Activated T-helper 1 cell treated with Interleukin-2 at 50 U/mL for 16 hours (primary cell): ENCODE measurements around the gene PDCD11.

Experiments used
- DNase-seq: peaks from one replicate; pipeline ENCODE4 v3.0.0-alpha.2; 2020; ENCODE audit warnings: low read depth

The PDCD11 gene

DNA sequence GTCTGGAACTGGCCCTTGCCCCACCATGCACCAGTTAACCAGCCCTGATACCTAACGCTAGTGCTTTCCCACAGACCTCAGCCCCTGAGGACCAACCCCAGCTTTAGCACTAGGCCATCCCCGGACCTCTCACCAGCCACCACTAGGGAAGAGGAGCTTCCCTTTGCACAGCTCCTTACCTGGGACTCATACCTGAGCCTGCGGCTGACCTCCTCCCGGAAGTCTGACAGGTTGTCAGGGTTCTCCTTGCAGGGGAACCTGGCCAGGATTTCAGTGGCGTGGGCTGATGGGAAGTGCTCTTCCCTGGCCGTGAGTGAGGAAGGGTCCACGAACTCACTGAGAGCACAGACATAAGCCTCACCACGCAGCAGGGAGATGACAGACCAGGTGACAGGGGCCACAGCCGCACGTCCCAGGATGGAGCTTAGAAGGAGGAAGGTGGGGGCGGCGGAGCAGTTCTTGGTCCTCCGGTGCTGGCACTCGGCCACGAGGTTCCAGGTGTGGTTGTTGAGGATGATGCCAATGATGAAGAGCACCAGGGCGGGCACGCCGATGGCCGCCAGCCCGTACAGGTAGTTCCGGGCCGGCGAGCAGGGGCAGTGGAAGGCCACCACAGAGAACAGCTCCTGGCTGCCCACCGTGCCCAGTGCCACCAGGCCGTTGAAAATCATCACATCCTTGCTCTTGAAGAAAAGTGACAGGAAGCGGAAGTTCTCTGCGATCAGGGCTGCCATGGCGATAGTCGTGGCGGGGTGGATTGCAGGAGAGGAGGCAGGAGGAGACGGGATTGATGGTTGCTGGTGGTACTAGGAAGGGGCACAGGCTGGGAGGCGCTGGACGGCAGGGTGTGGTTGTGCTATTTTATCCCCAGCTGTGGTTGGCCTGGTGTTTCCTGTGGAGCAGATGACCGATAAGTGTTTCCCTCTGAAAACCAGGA lies 53.0 kb downstream of the PDCD11 start:
- DNase-seq = no peak

DNA sequence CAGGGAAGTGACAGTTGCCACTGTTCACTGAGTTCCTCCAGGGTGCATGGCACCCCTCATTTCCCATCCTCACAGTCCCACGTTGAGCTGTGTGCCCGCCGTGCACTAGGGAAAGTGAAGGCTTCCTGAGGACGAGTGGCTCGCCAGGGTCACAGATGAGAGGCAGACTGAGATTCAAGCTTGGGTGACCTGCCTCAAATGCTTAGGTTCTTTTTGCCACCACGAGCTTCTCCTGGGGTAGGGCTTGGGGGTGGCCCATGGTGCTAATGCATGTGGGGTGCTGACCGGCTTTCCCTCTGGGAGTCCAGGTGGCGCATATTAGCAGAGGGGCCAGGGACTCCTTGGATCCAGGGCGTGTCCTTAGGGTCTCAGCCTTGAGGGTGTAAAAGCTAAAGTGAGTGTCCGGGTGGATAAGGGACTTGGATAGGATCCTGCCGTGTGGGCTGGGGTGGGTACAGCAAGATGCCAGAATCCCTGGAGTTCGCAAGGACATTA lies 53.8 kb downstream of the PDCD11 start:
- no peak for DNase-seq

DNA sequence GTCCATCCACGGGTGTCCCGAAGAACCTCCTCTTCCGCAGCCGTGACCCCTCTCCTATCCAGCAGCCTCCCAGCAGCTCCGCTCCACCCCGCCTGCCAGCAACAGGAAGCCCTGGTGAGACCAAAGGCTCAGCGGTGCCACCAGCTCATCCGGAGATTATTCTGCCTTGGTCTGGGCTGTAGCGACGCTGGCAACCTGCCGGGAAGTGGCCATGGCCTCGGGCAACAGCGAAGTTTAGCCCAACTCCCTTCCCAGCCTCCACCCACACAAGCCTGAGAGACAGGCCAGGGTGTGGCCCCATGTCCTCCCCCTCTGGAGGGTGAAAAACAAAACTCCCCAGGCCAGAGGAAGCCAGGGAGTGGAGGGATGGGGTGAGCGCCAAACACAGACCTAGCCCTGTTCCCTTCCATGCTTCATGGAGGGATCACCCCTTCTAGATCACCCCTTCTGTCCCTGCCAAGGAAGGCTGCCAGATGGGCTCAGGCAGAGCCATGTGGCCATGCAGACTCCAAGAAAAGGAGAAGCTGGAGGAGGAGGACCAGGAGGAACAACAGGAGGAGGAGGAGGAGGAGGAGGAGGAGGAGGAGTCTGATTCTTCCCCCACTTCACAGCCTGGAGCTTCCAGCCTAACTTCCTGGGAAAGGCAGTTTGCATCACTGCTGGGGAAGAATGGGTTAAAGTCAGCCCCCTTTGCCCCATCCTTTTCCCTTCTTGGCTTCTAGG lies 54.8 kb downstream of the PDCD11 start:
- peak; percentile 37 for DNase-seq

DNA sequence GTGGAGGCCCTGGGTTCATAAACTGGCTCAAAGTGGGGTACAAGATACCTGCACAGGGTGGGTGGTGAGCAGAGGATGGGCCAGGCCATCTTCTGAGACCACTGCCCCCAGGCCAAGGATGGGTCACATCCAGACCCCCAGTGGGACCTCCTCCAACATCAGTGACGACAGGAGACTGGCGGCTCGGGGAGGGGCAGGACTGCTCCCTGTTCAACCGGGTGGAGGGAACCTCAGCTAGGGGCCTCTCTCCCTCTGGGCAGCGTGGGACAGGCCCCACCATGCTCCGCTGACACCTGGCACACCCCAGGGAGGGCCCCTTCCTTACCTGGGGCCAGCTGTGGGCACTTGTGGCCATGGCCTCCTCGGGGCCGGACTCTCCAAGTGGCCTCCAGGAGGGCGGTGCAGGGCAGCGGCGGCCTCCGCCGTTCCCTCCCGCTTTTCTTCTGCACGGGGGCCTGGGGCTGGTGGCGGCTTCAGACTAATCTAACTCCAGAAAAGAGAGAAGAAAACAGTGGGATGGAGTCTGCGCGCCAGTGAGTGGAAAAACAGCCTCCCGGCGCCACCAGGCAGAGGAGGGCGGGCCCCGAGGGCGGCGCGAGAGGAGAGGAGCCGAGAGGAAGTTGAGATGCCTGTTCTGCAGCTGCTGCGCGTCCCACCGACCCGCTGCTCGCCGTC lies 55.5 kb downstream of the PDCD11 start, which contains the start of gene CALHM2:
Gene CALHM2, minus strand, starts transcription at position 540 of the 675 bp plus-strand sequence. CDS start 2,429 bp downstream, outside the sequence.
- DNase-seq = peak; percentile 39

DNA sequence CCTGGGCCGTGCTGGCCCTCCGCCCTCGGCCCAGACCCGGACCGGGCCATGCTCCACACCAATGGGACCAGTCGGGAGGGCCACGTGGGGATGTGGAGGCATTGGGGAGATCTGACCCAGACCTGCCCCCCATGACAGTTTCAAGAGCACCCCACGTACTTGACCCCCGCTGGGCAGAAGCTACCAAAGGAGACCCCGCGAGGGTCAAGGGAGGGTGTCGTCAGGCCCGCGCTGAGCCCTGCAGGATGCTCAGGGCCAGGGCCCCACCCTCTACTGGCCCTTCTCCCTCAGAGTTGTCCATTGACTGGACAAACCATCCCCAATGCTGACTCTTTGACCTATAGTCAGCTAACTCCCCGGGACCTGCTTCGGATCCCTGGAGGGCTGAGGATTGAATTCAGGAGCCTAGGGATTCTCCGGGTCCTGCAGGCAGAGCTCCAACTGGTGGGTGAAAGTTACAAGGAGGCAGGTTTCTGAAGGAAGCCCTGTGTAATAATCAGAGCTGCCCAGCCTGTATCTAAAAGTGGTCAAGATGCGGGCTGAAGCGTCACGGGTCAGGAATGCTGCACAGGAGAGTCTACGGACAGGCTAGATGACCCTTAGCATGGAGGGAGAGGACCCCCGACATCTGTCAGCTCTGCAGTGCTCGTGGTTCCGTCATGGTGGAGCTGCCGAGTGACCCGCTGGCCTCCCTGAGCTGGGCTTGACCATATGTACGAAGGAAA lies 56.2 kb downstream of the PDCD11 start:
- DNase-seq = no peak

DNA sequence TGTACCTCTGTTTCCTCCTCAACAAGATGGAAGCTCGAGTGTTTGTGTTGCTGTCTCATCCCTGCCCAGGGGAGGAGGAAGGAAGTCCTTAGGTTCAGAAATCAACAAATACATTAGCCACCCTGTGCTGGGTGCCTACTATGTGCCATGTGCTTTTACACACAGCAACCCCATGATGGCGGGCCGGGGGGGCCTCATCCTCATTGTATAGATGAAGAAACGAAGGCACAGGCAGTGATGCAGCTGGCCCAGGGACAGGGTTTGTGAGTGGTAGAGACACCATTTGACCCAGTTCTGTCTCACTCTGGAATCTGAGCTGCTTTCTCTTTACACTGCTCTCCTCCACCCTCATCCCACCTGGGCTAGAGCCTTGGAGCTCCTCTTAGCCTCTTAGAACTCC lies 57.6 kb downstream of the PDCD11 start:
- DNase-seq = no peak

DNA sequence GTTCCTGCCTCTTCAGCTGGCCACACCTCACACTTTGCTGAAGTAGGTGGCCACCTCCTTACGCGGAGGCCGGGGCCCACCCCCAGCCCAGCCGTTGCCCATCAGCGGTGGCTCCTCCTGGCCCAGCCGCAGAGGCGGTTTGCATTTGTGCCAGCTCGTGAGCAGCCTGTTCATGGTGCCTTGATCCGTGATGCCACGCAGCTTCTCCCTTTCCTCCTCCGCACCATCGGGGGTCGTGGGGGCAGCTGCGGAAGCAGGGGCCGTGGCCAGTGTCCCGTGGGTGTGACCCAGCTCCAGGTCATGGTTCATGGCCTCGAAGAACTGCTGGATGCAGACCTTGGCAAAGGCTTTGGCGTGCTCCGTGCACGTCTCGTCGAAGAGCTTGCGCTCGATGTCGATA lies 58.8 kb downstream of the PDCD11 start:
- DNase-seq = no peak

DNA sequence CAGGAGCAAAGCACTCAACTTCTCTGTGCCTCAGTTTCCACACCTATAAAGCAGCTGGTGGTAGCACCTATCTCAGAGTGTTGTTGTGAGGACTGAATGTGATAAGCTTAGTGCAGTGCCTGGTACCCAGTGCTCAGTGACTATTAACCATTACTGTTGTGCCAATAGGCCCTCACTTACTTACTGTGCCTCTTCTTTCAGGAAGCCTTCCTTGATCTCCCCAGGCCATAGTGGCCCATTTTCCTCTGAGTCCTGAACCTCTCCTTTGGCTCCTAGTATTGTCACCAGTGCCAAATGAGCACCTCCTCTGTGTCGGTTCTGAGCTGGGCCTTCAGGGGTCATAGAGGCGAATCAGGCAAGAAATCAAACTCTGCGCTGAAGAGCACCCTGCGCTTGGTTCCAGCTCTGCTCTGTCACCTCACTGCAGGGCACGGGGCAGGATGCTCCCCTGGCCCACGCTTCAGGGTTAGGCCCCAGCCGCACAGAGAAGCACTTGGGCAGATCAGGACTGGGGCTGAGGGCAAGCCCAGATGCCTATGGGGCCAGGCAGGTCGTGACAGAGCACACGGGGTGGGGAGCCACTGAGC lies 59.7 kb downstream of the PDCD11 start:
- DNase-seq = no peak

DNA sequence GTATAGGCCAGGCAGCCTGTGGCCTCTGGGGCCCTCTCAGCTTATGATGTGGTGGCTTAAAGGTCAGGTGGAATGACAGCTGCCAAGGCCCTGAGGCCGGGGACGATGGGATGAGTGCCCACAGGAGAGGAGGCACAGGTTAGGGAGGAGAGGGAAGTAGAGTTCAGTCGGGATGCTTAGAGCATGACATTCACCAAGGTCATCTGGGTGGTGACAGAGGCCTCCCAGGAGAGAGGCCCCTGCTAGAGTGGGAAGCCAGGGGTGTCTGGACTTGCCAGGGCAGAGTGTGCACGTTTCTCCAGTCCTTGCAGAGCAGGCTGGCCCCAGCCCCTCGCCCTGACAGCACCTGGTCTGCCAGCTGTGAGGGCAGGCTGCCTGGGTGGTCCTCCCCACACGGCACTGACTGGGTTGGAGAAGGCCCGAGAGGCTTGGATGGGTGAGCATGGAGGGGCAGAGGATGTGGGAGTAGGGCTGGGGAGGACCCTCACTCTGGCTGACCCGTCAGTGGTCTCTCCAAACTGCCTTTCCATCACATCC lies 60.8 kb downstream of the PDCD11 start:
- DNase-seq = no peak

DNA sequence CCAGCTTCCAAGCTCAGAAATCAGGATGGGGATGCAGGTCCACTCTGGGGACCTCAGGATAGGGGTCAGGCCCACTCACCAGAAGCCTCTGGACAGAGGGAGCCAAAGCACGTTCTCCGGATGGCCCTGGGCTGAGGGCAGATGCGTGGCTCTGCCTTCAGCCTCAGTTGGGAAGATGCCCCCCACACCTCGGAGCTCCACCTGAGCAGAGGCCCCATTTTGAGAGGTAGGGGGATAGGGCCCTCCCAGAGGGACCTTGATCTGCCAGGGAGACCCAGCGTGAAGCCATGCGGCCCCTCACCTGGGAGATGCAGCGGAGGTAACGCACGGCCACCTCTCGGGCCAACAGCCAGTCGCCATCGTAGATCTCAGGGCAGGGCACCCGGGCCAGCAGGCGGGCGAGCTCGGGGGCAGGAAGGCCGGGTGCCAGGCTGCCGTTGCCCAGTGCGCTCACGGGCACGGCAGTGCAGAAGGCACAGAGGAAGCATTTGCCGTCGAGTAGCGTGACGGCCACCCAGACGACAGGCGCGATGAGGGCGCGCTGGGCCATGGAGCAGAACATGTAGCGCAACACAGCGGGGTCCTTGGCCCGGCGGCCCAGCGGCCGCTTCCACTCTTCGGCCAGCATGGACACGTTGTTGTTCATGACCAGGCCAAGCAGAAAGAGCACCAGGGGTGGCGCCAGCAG lies 61.6 kb downstream of the PDCD11 start:
- no peak for DNase-seq

DNA sequence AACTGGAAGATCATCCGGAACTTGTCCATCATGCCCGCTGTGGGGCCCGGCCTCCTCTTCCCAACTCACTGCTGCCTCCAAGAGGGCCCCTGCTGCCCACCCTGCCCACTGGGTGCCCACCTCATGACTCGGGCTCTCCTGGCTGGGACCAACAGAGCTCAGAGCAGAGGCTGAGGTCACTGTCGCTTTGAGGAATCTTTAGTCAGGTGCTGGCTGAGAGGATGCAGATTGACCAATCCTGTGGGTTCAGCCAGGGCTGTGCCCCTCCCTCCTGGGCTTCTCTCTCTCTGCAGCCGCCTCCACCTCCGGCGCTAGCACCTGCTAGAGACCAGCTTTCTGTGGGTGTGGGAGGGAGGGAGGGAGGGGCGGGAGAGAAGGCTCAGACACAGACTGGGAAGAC lies 62.3 kb downstream of the PDCD11 start, which contains the start of gene CALHM1:
Gene CALHM1, minus strand, starts transcription at position 181 of the 400 bp plus-strand sequence. Its CDS starts 149 bp downstream, at position 32.
- no peak for DNase-seq

DNA sequence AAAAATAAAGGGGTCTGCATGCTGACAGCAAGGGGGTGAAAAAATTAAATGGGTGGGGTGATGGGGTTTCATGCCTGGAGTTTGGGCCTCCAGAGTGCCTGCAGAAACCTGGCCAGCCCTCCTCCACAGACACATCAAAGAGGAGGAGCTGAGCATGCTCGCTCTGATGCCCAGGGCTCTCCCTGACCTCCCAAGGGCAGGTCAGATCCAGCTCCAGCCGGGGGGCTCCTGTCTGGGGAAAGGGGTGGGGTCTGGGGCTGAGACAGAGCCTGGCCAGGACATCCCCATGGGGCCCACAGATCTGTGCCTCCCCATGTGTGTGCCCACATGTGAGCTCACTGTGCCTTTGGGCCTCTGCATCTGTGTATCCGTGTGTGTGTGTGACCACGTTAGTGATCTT lies 63.2 kb downstream of the PDCD11 start:
- DNase-seq = no peak

DNA sequence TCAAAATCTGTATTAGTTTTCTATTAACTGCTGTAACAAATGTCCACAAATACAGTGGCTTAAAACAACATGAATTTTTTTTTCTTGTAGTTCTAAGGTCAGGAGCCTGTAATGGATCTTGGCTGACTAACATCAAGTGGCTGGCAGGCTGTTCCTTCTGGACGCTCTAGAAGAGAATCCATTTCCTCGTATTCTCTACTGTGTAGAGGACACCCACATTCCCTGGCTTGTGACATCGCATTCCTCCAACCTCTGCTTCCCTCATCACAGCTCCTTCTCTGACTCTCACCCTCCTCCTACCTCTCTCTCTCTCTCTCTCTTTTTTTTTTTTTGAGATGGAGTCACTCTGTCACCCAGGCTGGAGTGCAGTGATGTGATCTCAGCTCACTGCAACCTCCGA lies 67.1 kb downstream of the PDCD11 start:
- DNase-seq = no peak

DNA sequence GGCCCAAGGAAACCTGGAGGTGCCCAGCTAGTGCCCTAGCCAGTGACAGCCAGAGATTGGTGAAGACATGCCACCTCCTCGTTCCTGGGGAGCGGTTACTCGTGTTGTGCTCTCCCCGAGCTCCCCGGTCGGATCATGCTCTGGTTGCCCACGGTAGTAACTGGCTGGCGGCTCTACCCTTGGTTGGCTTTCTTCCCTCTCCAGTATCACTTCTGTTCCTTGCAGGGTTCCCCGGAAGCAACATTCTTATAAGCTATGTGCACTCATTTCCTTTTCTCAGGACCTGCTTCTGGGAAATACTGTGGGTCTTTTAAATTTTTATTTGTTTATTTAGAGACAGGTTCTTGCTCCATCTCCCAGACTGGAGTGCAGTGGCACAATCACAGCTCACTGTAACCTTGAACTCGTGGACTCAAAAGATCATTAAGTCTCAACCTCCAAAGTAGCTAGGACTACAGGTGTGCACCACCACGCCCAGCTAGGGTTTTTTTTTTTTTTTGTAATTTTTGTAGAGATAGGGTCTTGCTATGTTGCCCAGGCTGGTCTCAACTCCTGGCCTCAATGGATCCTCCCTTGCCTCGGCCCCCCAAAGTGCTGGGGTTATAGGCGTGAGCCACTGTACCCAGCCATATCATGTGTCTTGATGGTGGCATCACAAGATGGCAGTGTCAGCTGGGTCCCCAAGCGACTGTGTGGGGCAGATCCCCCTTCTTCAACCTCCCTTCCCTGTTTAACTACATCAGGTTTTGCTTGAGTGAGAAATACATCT lies 69.2 kb downstream of the PDCD11 start:
- DNase-seq = no peak

DNA sequence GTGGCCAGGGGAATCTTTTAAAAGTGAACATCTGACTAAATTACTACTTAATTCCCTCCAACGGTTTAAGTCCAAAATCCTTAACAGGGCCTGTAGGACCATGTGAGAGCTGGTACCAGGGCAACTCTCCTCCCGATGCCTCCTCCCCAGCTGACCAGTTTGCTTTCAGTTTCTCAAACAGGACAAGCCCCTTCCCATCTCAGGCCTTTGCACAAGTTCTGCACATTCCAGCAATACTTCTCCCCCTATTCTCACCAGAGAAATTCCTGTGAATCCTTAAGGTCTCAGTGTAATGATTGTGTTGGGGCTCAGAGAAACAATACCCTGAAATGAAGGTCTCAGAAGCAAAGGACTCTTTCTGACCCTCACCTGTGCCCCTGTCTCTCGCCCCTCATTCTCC lies 70.3 kb downstream of the PDCD11 start:
- DNase-seq = no peak

DNA sequence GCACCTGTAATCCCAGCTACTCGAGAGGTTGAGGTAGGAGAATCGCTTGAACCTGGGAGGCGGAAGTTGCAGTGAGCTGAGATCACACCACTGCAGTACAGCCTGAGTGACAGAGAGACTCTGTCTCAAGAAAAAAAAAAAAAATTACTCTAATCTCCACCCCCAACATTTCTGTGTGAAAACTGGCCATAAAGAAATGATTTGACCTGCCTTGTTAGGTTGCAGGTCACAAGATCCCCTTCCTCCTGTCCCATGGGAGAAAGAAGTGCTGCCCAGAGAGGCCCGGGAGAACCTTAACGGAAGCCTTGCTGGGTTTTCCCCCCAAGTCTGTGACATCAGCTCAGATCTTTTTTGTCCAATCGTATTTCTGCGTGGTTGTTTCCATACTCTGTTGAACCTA lies 71.0 kb downstream of the PDCD11 start:
- DNase-seq = no peak

DNA sequence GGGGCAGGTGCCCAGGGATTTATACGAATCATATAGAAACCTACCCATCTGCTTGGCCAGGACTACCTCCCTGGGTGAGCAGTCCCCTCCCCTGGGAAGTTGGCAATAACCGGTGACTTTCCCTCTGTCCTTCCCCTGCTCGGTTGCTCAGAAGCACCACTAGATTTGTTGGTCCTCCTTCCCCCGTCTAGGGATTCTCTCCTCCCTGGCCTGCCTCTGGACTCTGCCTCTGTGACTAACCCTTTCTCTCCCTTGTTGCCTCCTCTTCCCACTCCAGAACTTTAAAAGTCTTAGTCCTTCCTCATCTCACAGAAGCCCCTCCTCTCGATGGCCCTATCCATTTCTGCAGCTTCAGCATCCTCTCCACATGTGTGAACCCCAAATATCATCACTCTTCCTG lies 72.8 kb downstream of the PDCD11 start:
- no peak for DNase-seq

DNA sequence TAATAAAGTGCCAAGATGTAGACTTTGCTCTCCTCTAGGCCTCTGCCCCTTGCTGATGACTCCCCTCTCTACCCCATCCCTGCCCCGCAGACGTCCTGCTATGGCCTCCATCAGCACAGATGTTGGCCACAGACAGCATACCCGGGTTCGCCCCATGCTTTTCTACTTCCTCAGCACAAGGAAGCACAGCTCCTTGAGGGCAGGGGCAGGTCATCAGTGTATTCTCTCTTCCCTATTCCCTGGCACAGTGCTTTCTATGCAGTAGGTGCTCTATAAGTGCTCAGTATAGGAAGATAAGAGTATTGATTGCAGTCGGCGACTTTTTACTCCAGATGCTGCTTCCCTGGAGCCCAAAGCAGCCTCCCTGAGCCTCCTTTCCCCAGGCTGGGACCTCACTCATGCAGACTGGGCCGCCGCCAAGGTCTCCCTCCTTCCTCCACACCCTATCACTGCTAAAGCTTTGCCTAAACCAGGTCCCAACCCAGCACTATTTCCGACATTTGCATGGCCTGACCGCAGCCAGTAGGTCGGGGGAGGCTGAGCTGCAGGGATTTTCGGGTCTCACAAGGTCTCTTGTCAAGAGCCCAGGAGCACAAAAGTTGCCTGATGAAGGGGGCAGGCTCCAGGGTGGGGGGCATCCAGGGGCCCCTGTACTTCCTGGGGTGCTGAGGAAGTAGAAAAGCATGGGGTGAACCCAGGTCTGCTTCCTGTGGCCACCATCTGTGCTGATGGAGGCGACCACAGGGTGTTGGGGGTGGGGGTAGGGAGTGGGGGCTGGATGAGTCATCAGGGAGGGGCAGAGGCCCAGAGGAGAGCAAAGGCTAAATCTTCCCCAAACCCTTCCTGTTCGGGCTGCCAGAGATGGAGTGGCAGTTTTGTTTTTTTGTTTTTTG lies 74.6 kb downstream of the PDCD11 start:
- DNase-seq = peak; percentile 68

DNA sequence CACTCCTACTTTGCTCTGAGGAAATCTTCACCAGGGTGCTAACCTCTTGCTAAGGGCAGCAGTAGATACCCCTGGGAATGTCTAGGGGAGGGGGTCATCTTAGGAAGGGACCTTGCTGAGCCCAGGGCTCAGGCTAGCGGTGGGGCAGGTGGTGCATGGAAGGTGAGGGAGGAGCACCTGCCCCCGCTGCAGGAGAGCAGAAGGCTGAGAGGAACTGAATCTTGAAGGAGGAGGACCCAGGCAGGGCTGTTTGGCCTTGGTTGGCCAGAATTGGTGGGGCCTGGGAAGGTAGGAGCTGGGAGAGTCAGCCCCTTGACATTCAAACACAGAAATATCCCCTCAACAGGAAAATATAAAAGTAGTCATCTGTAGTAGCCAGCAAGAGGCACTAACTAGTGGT lies 75.6 kb downstream of the PDCD11 start:
- no peak for DNase-seq
